ENCODE measurements around the gene FBXO33.

GRCh38 chr14:39459795-39460478, 27.7 kb upstream of the FBXO33 start:
- TF ChIP-seq POLR2AphosphoS5 (IDR thresholded peaks at IDR 0.05), result no peak
- no peak for TF ChIP-seq CTCF (IDR thresholded peaks at IDR 0.05)
- TF ChIP-seq POLR2A (IDR thresholded peaks at IDR 0.05), result no peak
- TF ChIP-seq EP300 (IDR thresholded peaks at IDR 0.05), result no peak
